ENCODE measurements around the gene IRAK2.

The IRAK2 gene

GRCh38 chr3:10188804-10189556, 24.3 kb downstream of the IRAK2 start:
- DNase-seq (ENCODE audit: low spot score): no peak

GRCh38 chr3:10189557-10190354, 25.0 kb downstream of the IRAK2 start:
- no peak for DNase-seq (ENCODE audit: low spot score)

GRCh38 chr3:10192953-10193691, 28.4 kb downstream of the IRAK2 start:
- DNase-seq (ENCODE audit: low spot score): peak; percentile 68

- DNase-seq (ENCODE audit: low spot score): no peak
These were observed 29.1 kb downstream of the IRAK2 start for GRCh38 chr3:10193692-10194327.

- no peak for DNase-seq (ENCODE audit: low spot score)
These were observed 29.8 kb downstream of the IRAK2 start for GRCh38 chr3:10194328-10195071.

GRCh38 chr3:10195366-10196089, 30.8 kb downstream of the IRAK2 start:
- DNase-seq (ENCODE audit: low spot score): no peak

- DNase-seq (ENCODE audit: low spot score): no peak
These were observed 31.8 kb downstream of the IRAK2 start for GRCh38 chr3:10196389-10197052.

- no peak for DNase-seq (ENCODE audit: low spot score)
These were observed 33.5 kb downstream of the IRAK2 start for GRCh38 chr3:10198226-10198625.

- peak; percentile 67 for DNase-seq (ENCODE audit: low spot score)
These were observed 34.3 kb downstream of the IRAK2 start for GRCh38 chr3:10198761-10199649.

GRCh38 chr3:10204921-10205320, 40.2 kb downstream of the IRAK2 start:
- DNase-seq (ENCODE audit: low spot score): no peak

GRCh38 chr3:10205451-10206165, 40.9 kb downstream of the IRAK2 start:
- no peak for DNase-seq (ENCODE audit: low spot score)

GRCh38 chr3:10206166-10206511, 41.4 kb downstream of the IRAK2 start:
- peak; percentile 78 for DNase-seq (ENCODE audit: low spot score)

- DNase-seq (ENCODE audit: low spot score): no peak
These were observed 48.6 kb downstream of the IRAK2 start for GRCh38 chr3:10213156-10213792.

GRCh38 chr3:10215578-10216368, 51.1 kb downstream of the IRAK2 start:
- no peak for DNase-seq (ENCODE audit: low spot score)

- DNase-seq (ENCODE audit: low spot score): no peak
These were observed 52.6 kb downstream of the IRAK2 start for GRCh38 chr3:10217359-10217758.

- DNase-seq (ENCODE audit: low spot score): no peak
These were observed 55.0 kb downstream of the IRAK2 start for GRCh38 chr3:10219737-10220136.
